Peyer's patch (tissue), 4 donors: Measurements from ENCODE around the gene LAIR1.
"Not testable (repeated sequence)": the region's sequence is repeated elsewhere in the genome, so short reads cannot be mapped to it uniquely, and the experiment has no call there.

Source experiments
- CTCF ChIP-seq, 6 experiments: fragments of 450-650 bp in 4 of 6; fragments of 200-600 bp in 2 of 6; sonication (generic) in 1 of 6; IDR thresholded peaks; one replicate each; pipeline ENCODE4 v1.5.1; 2017 to 2019; ENCODE audit warnings: antibody characterized with exemption in 6 of 6, mild to moderate bottlenecking in 3 of 6, moderate library complexity in 1 of 6
- POLR2A ChIP-seq, 2 donors: fragments of 450-650 bp; IDR thresholded peaks; one replicate each; pipeline ENCODE4 v1.5.1; 2017; ENCODE audit warnings: antibody characterized with exemption in 2 of 2, mild to moderate bottlenecking in 2 of 2, moderate library complexity in 2 of 2

GRCh38 chr19:54370434-54370796 is 5.7 kb upstream of the LAIR1 start:
- TF ChIP-seq CTCF, POLR2A (IDR thresholded peaks at IDR 0.05): not testable (repeated sequence)
